GM12873 (cell line): ENCODE data around the gene C4orf17.

Experiments
- CTCF ChIP-seq: IDR thresholded peaks from 2 replicates; pipeline ENCODE4 v1.5.1; 2012; ENCODE audit warnings: low read depth, mild to moderate bottlenecking, moderate library complexity, low read length, control low read depth; ENCODE audit not compliant: insufficient read depth; ENCODE audit errors: missing control alignments

Gene C4orf17

GRCh38 chr4:99471896-99472295 is 38.9 kb upstream of the C4orf17 start:
- TF ChIP-seq CTCF = no peak

- no peak for TF ChIP-seq CTCF
Observed at GRCh38 chr4:99473131-99473530, 37.7 kb upstream of the C4orf17 start.

GRCh38 chr4:99483636-99484035 is 27.2 kb upstream of the C4orf17 start:
- no peak for TF ChIP-seq CTCF

GRCh38 chr4:99485212-99485611 is 25.6 kb upstream of the C4orf17 start:
- no peak for TF ChIP-seq CTCF

- no peak for TF ChIP-seq CTCF
Observed at GRCh38 chr4:99490286-99490685, 20.5 kb upstream of the C4orf17 start.

GRCh38 chr4:99504804-99505502 is 5.9 kb upstream of the C4orf17 start:
- TF ChIP-seq CTCF = no peak

GRCh38 chr4:99506781-99507180 is 4.0 kb upstream of the C4orf17 start:
- no peak for TF ChIP-seq CTCF
